Measurements from ENCODE around the gene MLLT1.

- TF ChIP-seq CTCF (IDR thresholded peaks at IDR 0.05) (no peak), POLR2AphosphoS5 (IDR thresholded peaks at IDR 0.05; ENCODE audit: low read depth, low read length) (no peak), SIN3A (IDR thresholded peaks at IDR 0.05; ENCODE audit: borderline replicate concordance, insufficient read depth, low read depth, low read length) (no peak)
Measured at GRCh38 chr19:6215701-6216235, 64.0 kb downstream of the MLLT1 start.

Data from Panc1 (cell line).